ENCODE data around the gene PARVG.

PARVG gene

GRCh38 chr22:44133901-44134571 lies 46.7 kb upstream of the PARVG start (continued):
- TF ChIP-seq ZBTB11 (tag by site-specific recombination; conservative IDR thresholded peaks at IDR 0.05; ENCODE audit: low read depth) = no peak
- no peak for TF ChIP-seq ZNF561 (tag by site-specific recombination; IDR thresholded peaks at IDR 0.05; ENCODE audit: borderline replicate concordance)

DNA sequence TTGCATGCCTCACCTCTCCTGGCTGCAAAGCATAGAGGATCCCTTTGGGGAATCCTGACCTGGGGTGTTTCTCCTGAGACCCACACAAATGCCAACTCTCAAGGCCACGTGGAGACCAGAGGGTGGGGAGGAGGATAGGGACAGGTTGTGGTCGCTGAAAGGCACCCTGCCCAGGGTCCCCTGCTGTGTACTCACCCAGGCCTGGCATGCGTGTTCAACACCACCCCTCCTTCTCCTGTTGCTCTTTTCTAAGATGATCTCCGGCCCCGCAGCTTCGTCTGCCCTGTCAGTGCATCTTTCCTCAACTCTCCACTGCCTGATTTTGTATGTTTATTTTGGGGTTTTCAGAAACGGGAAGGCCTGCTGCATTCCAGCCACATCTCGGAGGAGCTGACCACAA lies 44.6 kb upstream of the PARVG start:
- H3K9me3 ChIP-seq (ENCODE audit: control insufficient read depth, insufficient read depth, low read depth, low read length) = no peaks in the 10 kb centered on the region; the same call in 1 of the 2 replicates
- no peak for TF ChIP-seq INSM2 (tag by site-specific recombination; IDR thresholded peaks at IDR 0.05)
- TF ChIP-seq ZSCAN5A (tag by site-specific recombination; IDR thresholded peaks at IDR 0.05) = no peak
- no peak for TF ChIP-seq ZNF624 (tag by site-specific recombination; IDR thresholded peaks at IDR 0.05)
- TF ChIP-seq, protein P1, sequence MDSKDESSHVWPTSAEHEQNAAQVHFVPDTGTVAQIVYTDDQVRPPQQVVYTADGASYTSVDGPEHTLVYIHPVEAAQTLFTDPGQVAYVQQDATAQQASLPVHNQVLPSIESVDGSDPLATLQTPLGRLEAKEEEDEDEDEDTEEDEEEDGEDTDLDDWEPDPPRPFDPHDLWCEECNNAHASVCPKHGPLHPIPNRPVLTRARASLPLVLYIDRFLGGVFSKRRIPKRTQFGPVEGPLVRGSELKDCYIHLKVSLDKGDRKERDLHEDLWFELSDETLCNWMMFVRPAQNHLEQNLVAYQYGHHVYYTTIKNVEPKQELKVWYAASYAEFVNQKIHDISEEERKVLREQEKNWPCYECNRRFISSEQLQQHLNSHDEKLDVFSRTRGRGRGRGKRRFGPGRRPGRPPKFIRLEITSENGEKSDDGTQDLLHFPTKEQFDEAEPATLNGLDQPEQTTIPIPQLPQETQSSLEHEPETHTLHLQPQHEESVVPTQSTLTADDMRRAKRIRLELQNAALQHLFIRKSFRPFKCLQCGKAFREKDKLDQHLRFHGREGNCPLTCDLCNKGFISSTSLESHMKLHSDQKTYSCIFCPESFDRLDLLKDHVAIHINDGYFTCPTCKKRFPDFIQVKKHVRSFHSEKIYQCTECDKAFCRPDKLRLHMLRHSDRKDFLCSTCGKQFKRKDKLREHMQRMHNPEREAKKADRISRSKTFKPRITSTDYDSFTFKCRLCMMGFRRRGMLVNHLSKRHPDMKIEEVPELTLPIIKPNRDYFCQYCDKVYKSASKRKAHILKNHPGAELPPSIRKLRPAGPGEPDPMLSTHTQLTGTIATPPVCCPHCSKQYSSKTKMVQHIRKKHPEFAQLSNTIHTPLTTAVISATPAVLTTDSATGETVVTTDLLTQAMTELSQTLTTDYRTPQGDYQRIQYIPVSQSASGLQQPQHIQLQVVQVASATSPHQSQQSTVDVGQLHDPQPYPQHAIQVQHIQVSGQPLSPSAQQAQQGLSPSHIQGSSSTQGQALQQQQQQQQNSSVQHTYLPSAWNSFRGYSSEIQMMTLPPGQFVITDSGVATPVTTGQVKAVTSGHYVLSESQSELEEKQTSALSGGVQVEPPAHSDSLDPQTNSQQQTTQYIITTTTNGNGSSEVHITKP (tag by site-specific recombination; IDR thresholded peaks at IDR 0.05) = no peak
- TF ChIP-seq ZNF354C (tag by site-specific recombination; IDR thresholded peaks at IDR 0.05; ENCODE audit: borderline replicate concordance, low read depth) = no peak
- no peak for TF ChIP-seq ZNF623 (tag by site-specific recombination; IDR thresholded peaks at IDR 0.05)
- TF ChIP-seq, protein P2, sequence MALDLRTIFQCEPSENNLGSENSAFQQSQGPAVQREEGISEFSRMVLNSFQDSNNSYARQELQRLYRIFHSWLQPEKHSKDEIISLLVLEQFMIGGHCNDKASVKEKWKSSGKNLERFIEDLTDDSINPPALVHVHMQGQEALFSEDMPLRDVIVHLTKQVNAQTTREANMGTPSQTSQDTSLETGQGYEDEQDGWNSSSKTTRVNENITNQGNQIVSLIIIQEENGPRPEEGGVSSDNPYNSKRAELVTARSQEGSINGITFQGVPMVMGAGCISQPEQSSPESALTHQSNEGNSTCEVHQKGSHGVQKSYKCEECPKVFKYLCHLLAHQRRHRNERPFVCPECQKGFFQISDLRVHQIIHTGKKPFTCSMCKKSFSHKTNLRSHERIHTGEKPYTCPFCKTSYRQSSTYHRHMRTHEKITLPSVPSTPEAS (tag by site-specific recombination; IDR thresholded peaks at IDR 0.05) = no peak
- TF ChIP-seq, protein P3, sequence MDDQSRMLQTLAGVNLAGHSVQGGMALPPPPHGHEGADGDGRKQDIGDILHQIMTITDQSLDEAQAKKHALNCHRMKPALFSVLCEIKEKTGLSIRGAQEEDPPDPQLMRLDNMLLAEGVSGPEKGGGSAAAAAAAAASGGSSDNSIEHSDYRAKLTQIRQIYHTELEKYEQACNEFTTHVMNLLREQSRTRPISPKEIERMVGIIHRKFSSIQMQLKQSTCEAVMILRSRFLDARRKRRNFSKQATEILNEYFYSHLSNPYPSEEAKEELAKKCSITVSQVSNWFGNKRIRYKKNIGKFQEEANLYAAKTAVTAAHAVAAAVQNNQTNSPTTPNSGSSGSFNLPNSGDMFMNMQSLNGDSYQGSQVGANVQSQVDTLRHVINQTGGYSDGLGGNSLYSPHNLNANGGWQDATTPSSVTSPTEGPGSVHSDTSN (CRISPR knock-in tag; IDR thresholded peaks at IDR 0.05) = no peak
- ChIA-PET CTCF (interaction anchor here (1.4 kb wide), 1 partner anchor 50 kb away, joined by 3 read pairs; no protein-coding TSS in a partner anchor), POLR2A (interaction anchor here (0.6 kb wide), 1 partner anchor 345 kb away, joined by 3 read pairs; no protein-coding TSS in a partner anchor)
- peaks cover 0 to 59% of the 10 kb centered on the region in 2 experiments; a peak in 1 of 3 replicates for H3K36me3 ChIP-seq (ENCODE audit: control insufficient read depth in 2 of 2, insufficient read depth in 1 of 2, low read length in 2 of 2)
- no peak overlapping the region for H3K4me3 ChIP-seq (ENCODE audit: low read depth, low read length)
- no peaks in the 10 kb centered on the region for H3K4me1 ChIP-seq (ENCODE audit: control insufficient read depth, insufficient read depth, low read length)
- H3K27ac ChIP-seq (ENCODE audit: extremely low read depth, low read depth, low read length) = no peak overlapping the region
